NK-92 (cell line): ENCODE results near the gene YTHDF1.
"Not testable (repeated sequence)": the region's sequence is repeated elsewhere in the genome, so short reads cannot be mapped to it uniquely, and the experiment has no call there.

Experiments used
- DNase-seq: peaks from one replicate; lab custom pipeline; 2025; ENCODE audit not compliant: unreplicated experiment; lab: John Stamatoyannopoulos, UW

The YTHDF1 gene

GRCh38 chr20:63227260-63227659, 11.3 kb upstream of the YTHDF1 start:
- no peak for DNase-seq

- DNase-seq: no peak
These were observed 10.4 kb upstream of the YTHDF1 start for GRCh38 chr20:63226042-63226943.

- DNase-seq: no peak
These were observed 9.1 kb upstream of the YTHDF1 start for GRCh38 chr20:63225082-63225454.

- DNase-seq: no peak
These were observed 8.6 kb upstream of the YTHDF1 start for GRCh38 chr20:63224412-63225081.

- no peak for DNase-seq
These were observed 7.9 kb upstream of the YTHDF1 start for GRCh38 chr20:63223826-63224207.

GRCh38 chr20:63223121-63223825, 7.3 kb upstream of the YTHDF1 start:
- no peak for DNase-seq

- no peak for DNase-seq
These were observed 6.6 kb upstream of the YTHDF1 start for GRCh38 chr20:63222541-63222940.

GRCh38 chr20:63221400-63222053, 5.6 kb upstream of the YTHDF1 start:
- DNase-seq: not testable (repeated sequence)

GRCh38 chr20:63220696-63221399, 4.9 kb upstream of the YTHDF1 start:
- DNase-seq: no peak

GRCh38 chr20:63219866-63220521, 4.1 kb upstream of the YTHDF1 start:
- DNase-seq: no peak

- DNase-seq: no peak
These were observed 3.5 kb upstream of the YTHDF1 start for GRCh38 chr20:63219447-63219821.

GRCh38 chr20:63218701-63219446, 2.9 kb upstream of the YTHDF1 start:
- no peak for DNase-seq

- no peak for DNase-seq
These were observed 1.8 kb upstream of the YTHDF1 start for GRCh38 chr20:63217706-63218105.

- DNase-seq: no peak
These were observed 1.0 kb upstream of the YTHDF1 start for GRCh38 chr20:63216849-63217471.

GRCh38 chr20:63215101-63216040, 560 bp downstream of the YTHDF1 start:
- DNase-seq: no peak

GRCh38 chr20:63214514-63214913, 1.4 kb downstream of the YTHDF1 start:
- no peak for DNase-seq

GRCh38 chr20:63212792-63213191, 3.1 kb downstream of the YTHDF1 start:
- no peak for DNase-seq

- no peak for DNase-seq
These were observed 3.6 kb downstream of the YTHDF1 start for GRCh38 chr20:63212393-63212730.
